NCI-H2227 treated with DMSO at 0.1 percent for 48 hours (cell line): ENCODE data around the gene ZNRF1.
"Not testable (repeated sequence)": the region's sequence is repeated elsewhere in the genome, so short reads cannot be mapped to it uniquely, and the experiment has no call there.

Source experiments
- DNase-seq: peaks from one replicate; lab custom pipeline; 2025; lab: John Stamatoyannopoulos, UW

The ZNRF1 gene

DNA sequence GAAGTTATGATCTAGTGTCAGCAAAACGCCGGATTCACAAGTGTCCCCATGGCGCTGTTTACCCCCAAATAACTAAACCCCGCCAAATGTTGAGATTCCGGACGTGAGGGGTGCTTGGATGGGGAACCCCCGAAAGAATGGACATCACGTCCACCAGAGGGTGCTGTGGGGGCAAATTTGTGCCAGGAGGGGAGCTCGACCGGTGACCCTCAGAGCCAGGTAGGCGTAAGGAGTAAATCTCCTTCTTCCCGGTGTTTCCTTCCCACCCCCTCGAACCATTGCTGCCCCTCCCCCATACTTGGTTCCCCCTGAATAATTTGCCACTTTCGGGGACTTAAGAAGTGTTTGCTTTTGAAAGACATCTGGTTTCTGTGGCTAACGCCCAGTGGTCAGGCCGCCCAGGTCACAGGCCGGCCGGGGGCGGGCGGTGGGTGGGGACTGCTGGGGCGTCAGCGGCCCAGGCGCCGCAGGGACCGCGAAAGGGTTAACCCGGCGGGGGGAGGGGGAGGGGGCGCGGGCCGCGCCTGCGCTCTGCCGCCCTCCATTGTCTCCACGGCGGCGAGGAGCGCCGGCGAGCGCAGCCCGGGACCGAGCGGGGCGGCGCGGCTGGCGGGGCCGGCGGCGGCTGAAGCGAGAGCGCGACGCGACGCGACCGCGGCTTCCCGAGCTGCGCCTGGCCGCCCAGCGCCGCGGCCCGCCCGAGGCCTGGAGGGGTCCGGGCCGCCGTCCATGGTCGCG lies at the start of gene ZNRF1:
TSS of gene ZNRF1 (plus strand) at position 544 of the 738 bp plus-strand sequence. CDS start 648 bp downstream, outside the sequence.
- DNase-seq: peak; percentile 61

DNA sequence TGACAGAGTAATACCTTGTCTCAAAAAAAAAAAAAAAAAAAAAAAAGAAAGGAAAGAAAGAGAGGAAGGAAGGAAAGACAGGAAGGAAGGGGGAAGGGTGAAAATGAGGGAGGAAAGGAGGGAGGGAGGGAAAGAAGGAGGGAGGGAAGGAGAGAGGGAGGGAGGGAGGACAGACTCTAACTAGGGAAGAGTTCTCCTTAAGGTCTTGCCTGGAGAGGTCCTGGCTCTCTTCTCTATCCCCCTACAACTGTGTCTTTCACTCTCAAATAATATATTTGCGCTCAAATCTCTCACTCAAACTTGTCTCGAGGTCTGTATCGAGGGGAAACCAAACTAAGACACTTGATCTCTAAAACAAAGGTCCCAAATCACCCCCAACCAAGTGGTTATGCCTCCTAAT lies 49.5 kb upstream of the ZNRF1 start:
- DNase-seq: no peak

DNA sequence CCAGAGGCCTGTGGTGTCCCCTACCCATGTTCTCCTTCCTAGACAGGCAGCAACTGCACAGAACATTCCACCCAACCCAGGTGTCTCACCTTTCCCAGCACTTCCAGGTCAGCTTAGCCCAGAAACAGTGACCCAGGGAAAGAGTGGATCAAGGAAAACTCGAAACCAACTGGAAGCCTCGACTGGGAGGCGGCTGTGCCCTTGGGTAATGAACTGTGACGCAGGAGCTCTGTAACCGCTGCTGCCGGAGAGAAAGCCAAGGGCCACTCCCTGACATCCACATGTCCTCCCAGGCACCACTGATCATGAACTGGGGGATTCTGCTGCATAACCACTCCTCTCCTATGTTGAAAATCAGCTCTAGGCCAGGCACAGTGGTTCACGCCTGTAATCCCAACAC lies 48.3 kb upstream of the ZNRF1 start:
- DNase-seq: no peak

- no peak for DNase-seq
Measured at GRCh38 chr16:74951206-74951605, 47.6 kb upstream of the ZNRF1 start.

DNA sequence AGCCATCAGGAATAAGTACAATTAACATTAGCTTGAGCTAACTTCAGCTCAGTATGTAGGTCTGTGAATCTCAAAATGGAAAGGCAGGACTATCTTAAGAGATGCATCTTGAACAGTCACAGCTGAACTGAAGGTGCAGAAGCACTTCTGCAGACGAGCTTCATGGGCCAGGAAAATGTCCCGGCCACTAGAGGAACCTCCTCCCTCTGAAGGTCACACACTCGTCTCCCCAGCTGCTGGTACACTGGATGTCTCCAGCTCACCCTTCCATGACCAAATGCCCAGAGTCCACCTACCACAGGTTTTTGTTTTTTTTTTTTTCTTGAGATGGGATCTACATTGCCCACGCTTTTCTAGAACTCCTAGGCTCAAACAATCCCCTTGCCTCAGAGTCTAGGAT lies 47.1 kb upstream of the ZNRF1 start:
- no peak for DNase-seq

DNA sequence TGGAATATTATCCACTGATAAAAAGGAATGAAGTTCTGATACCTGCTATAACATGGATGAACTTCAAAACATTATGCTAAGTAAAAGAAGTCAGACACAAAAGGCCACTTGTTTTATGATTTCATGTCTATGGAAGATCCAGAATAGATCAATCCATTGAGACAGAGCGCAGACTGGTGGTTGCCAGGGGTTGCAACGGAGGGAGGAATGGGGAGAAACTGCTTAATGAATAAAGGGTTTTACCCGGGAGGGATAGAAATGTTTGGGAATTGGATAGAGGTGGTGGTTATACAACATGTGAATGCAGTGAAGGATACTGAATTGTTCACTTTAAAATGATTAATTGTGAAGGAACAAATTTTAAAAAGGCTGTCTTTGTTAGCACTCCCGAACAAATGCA lies 44.1 kb upstream of the ZNRF1 start:
- DNase-seq: no peak

DNA sequence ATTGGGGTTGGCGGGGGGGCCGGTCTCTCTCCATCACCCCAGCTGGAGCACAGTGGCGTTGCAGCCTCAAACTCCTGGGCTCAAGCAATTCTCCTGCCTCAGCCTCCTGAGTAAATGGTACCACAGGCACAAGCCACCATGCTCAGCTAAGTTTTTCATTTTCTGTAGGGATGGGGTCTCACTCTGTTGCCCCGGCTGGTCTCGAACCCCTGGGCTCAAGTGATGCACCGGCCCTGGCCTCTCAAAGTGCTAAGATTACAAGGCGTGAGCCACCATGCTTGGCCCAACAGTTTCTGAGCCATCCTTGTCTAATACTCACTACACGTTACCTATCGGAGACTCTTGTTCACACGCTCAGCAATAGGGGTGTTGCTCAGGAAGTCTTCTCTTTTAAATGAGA lies 25.5 kb upstream of the ZNRF1 start:
- no peak for DNase-seq

DNA sequence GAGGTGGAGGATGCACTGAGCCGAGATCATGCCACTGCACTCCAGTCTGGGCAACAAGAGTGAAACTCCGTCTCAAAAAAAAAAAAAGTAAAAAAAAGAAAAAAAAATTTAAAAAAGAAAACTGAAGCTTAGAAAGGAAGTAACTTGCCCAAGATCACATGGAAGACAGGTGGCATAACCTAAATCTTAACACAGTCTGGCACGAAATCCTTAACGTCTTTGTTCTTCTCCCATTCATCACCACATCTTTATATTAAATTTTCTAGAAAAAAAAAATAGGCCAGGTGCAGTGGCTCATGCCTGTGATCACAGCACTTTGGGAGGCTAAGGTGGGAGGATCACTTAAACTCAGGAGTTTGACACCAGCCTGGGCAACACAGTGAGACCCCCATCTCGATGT lies 23.2 kb upstream of the ZNRF1 start:
- DNase-seq: no peak

DNA sequence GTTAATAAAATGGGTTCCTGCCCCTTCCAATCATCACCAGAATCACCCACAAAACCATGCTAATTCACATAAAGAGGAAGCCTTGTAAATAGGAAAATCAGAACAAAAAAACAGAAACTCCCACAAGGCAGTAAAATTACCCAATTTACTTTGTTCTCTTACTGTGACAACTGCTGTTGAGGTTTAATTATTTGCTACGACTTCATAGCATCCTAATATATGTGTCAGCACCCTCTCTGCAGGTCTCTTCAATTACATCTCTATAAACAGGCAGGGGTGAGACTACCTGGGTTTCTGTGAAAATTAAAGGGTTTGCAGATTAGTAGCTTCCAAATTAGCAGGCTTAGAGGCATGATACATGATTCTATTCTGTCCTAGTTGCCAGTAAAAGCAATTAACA lies 16.6 kb upstream of the ZNRF1 start:
- DNase-seq: no peak

GRCh38 chr16:74984194-74984528 lies 14.7 kb upstream of the ZNRF1 start:
- no peak for DNase-seq

GRCh38 chr16:74984529-74985296 lies 14.1 kb upstream of the ZNRF1 start, which contains the start of gene WDR59:
Gene WDR59 (minus strand): TSS chr16:74985123. CDS start chr16:74985017, 106 bp downstream.
- peak; percentile 96 for DNase-seq

DNA sequence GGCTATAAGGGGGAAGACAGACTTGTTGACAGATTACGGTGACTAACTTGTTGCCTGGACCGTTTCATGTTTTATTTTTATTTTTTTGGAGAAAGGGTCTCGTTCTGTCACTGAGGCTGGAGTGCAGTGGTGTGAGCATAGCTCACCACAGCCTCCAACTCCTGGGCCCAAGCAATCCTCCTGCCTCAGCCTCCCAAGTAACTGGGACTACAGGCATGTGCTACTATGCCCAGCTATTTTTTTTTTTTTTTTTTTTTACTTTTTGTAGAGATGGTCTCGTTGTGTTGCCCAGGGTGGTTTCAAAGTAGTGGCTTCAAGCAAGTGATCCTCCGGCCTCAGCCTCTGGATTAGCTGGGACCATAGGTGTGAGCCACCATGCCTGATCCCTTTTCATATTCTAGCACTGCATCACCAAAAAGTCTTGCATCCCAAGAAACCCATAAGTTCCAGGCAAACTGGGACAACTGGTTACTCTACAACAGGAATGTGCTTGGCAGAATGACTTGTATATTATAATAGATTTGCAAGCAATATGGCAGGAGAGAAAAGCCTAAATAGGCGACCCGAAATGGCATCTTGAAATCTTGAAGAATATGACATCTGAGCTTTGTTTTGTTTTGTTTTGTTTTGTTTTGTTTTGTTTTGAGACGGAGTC lies 11.7 kb upstream of the ZNRF1 start:
- DNase-seq: no peak

GRCh38 chr16:74989864-74990263 lies 9.0 kb upstream of the ZNRF1 start:
- DNase-seq: not testable (repeated sequence)

DNA sequence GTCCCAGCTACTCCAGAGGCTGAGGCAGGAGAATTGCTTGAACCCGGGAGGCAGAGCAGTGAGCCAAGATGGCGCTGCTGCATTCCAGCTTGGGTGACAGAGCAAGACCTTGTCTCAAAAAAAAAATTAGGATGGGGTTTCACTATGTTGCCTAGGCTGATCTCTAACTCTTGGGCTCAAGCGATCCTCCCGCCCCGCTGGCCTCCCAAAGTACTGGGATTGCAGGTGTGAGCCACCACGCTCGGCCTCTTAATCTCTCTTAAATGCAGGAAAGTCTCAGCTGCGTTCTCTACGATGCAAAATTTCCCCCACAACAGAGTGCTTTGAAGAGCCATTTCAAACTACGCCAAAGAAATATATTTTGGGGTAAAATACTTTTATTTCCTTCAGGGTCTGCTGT lies 8.0 kb upstream of the ZNRF1 start:
- DNase-seq: no peak

DNA sequence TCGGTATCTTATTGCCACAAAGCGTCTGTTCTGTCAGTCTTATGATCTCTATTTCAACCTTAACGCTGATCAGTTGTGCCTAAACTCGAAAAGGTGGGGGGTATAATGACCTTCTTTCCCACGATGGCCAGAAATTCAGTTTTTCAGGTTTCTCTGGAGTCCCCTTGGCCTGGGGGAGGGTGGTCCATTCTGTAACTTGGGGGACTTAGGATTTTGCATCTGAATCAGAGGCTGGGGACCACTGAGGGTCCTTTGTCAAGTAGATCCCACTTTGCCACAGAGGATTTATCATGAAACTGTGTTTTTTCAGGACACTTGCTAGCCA lies 7.6 kb upstream of the ZNRF1 start:
- no peak for DNase-seq

- DNase-seq: no peak
Measured at GRCh38 chr16:74991593-74992403, 7.0 kb upstream of the ZNRF1 start.

GRCh38 chr16:74995986-74996385 lies 2.8 kb upstream of the ZNRF1 start:
- no peak for DNase-seq

DNA sequence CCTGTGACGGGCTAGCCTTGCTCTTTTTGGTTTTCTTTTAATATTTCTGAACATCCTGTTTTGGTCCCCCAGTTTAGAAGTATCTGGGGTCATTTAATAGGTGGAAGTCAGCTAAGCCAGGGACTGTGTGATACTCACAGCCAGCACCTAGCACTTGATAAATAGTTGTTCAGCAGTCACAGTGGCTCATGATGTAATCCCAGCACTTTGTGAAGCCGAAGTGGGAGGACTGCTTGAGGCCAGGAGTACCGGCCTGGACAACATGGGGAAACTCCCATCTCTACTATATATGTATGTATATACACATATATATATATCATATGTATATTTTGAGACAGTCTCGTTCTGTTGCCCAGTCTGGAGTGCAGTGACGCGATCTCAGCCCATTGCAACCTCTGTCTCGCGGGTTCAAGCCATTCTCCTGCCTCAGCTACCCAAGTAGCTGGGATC lies 1.8 kb upstream of the ZNRF1 start:
- no peak for DNase-seq

DNA sequence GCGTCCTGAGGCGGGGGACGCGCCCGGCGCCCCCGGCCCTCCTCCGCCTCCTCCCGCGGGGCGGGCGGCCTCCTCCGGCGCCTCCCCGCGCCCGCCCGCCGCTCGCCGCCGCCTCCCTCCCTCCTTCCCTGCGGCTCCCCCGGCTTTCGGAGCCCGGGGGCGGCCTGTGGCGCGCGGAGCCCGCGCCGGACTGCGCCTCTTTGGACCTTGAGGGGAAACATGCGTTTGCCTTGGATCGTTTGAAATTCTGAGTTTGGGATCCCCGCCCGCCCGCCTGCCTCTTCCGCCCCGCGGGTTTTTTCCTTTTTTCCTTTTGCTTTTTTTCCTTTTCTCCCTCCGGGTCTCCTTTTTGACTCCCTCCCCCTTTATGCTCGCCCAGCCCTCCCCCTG lies 390 bp downstream of the ZNRF1 start:
- no peak for DNase-seq

DNA sequence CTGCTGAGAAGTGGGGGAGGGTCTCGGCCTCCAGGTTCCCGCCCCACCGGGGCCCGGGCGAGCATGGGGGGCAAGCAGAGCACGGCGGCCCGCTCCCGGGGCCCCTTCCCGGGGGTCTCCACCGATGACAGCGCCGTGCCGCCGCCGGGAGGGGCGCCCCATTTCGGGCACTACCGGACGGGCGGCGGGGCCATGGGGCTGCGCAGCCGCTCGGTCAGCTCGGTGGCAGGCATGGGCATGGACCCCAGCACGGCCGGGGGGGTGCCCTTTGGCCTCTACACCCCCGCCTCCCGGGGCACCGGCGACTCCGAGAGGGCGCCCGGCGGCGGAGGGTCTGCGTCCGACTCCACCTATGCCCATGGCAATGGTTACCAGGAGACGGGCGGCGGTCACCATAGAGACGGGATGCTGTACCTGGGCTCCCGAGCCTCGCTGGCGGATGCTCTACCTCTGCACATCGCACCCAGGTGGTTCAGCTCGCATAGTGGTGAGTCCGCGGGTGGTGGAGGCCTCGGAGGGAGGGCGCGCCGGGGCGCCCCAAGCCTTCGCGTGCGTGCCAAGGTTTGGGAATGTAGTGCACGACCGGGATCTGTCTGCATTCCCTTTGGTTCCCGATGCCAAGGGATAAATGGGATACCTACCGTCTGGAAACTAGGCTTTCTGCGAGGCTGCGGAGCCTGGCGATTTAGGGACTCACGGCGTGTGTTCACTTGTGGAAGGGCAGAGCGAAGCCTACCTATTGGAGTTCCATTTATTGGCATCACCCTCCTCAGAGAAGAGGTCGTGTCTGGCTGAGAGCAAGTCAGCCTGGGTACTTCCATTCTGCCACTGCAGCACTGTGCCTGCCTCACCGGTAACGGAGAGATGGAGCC lies 1.0 kb downstream of the ZNRF1 start:
- no peak for DNase-seq

DNA sequence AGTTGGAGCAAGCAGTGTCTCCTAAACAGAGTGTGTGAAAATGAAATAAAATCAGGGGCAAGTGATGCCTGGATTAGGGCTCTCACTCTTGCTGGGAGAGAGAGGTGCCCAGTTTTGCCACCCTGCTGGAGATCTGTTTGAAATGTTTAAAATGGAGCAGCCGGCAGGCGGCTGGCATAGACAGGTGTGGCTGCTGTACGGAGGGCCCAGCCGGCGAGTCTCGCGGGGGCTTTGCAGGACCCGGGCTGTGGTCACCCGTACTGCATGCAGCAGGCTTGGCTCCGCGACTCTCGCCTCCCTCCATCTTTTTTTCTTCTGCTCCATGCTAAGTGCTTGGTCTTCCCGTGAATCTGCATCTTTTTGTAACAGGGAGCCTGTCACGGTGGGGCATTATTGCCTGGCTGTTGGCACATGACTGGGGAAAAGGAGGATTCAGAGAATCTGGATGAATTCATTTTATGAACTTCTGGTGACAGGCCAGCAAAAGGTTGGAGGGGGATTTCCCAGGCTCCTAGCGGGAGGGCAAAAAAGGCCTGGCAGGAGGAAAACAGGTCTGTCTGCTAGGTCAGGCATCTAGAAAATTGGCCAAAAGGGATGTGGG lies 1.8 kb downstream of the ZNRF1 start:
- DNase-seq: no peak
